HepG2 (cell line): ENCODE results near the gene SH3GL1. TPM values are rescaled to one million over a fixed set of nuclear protein-coding genes. Genes with fewer than 3 reads are reported as not detected.

Source experiments
- BRF2 ChIP-seq: sonication (generic); formaldehyde crosslinking; IDR thresholded peaks from 2 replicates; pipeline ENCODE4 v1.8.1; 2022; ENCODE audit warnings: mild to moderate bottlenecking, missing genetic modification reagents
- CBX5 ChIP-seq: sonication (generic); formaldehyde crosslinking; IDR thresholded peaks from 2 replicates; pipeline ENCODE4 v1.4.0; 2020; ENCODE audit warnings: missing genetic modification reagents, borderline replicate concordance
- DPF2 ChIP-seq: sonication (generic); formaldehyde crosslinking; IDR thresholded peaks from 2 replicates; pipeline ENCODE4 v1.4.0; 2020; ENCODE audit warnings: mild to moderate bottlenecking, low read depth, missing genetic modification reagents, borderline replicate concordance
- EP300 ChIP-seq, 3 experiments: sonication (generic) in 1 of 3; formaldehyde crosslinking in 1 of 3; IDR thresholded peaks; 2 replicates each; pipeline versions ENCODE4 v1.5.1 to v1.6.1; 2011 to 2020; ENCODE audit warnings: low read depth in 2 of 3, low read length in 2 of 3, borderline replicate concordance in 1 of 3, improper control_type of control experiment in 1 of 3, mild to moderate bottlenecking in 1 of 3, missing genetic modification reagents in 1 of 3, moderate library complexity in 1 of 3
- MXD4 ChIP-seq: IDR thresholded peaks from 2 replicates; pipeline ENCODE4 v1.6.1; 2016; ENCODE audit warnings: mild to moderate bottlenecking, missing biosample characterization, missing genetic modification reagents
- MYPOP ChIP-seq: sonication (generic); formaldehyde crosslinking; IDR thresholded peaks from 2 replicates; pipeline ENCODE4 v1.8.1; 2023; ENCODE audit warnings: mild to moderate bottlenecking, moderate library complexity, missing genetic modification reagents
- NCOR1 ChIP-seq: fragments of 200-600 bp; sonication (generic); IDR thresholded peaks from 2 replicates; pipeline ENCODE4 v1.7.0; 2017; ENCODE audit warnings: antibody characterized with exemption, low read length, borderline replicate concordance
- NFIC ChIP-seq: IDR thresholded peaks from 2 replicates; pipeline ENCODE4 v1.6.1; 2012; ENCODE audit warnings: mild to moderate bottlenecking, low read length, inconsistent platforms
- PRMT3 ChIP-seq: sonication (generic); formaldehyde crosslinking; IDR thresholded peaks from 2 replicates; pipeline ENCODE4 v1.8.1; 2022; ENCODE audit warnings: low read depth, mild to moderate bottlenecking, moderate library complexity, missing genetic modification reagents, borderline replicate concordance
- RAD21 ChIP-seq: fragments of 450-650 bp; formaldehyde crosslinking; IDR thresholded peaks from 2 replicates; pipeline ENCODE4 v1.5.0; 2020; ENCODE audit warnings: mild to moderate bottlenecking
- REXO4 ChIP-seq: sonication (generic); formaldehyde crosslinking; IDR thresholded peaks from 2 replicates; pipeline ENCODE4 v1.8.0; 2022; ENCODE audit warnings: missing genetic modification reagents, mild to moderate bottlenecking, borderline replicate concordance
- SAFB2 ChIP-seq: sonication (generic); formaldehyde crosslinking; IDR thresholded peaks from 2 replicates; pipeline ENCODE4 v1.5.1; 2020; ENCODE audit warnings: missing genetic modification reagents, low read depth, mild to moderate bottlenecking, borderline replicate concordance
- TBX3 ChIP-seq: fragments of 450-650 bp; IDR thresholded peaks from 2 replicates; pipeline ENCODE4 v1.6.1; 2017; ENCODE audit warnings: antibody characterized with exemption, mild to moderate bottlenecking, inconsistent platforms, borderline replicate concordance
- ZBTB20 ChIP-seq: sonication (generic); formaldehyde crosslinking; IDR thresholded peaks from 2 replicates; pipeline ENCODE4 v1.8.1; 2023; ENCODE audit warnings: missing genetic modification reagents, low read depth, mild to moderate bottlenecking, borderline replicate concordance
- ZMYM2 ChIP-seq: sonication (generic); formaldehyde crosslinking; IDR thresholded peaks from 2 replicates; pipeline ENCODE4 v1.8.0; 2022; ENCODE audit warnings: mild to moderate bottlenecking, missing genetic modification reagents
- ZNF382 ChIP-seq: sonication (generic); formaldehyde crosslinking; IDR thresholded peaks from 2 replicates; pipeline ENCODE4 v1.5.0; 2020; ENCODE audit warnings: missing genetic modification reagents, mild to moderate bottlenecking, borderline replicate concordance
- ZNF430 ChIP-seq: sonication (generic); formaldehyde crosslinking; IDR thresholded peaks from 2 replicates; pipeline ENCODE4 v1.9.0; 2021; ENCODE audit warnings: mild to moderate bottlenecking, missing genetic modification reagents
- ZNF432 ChIP-seq: sonication (generic); formaldehyde crosslinking; IDR thresholded peaks from 2 replicates; pipeline ENCODE4 v1.5.0; 2020; ENCODE audit warnings: missing genetic modification reagents, mild to moderate bottlenecking, borderline replicate concordance
- ZNF550 ChIP-seq: sonication (generic); formaldehyde crosslinking; IDR thresholded peaks from 2 replicates; pipeline ENCODE4 v1.4.0; 2020; ENCODE audit warnings: mild to moderate bottlenecking, missing genetic modification reagents, borderline replicate concordance
- ZNF552 ChIP-seq: sonication (generic); formaldehyde crosslinking; IDR thresholded peaks from 2 replicates; pipeline ENCODE4 v1.9.0; 2022; ENCODE audit warnings: missing genetic modification reagents, mild to moderate bottlenecking, borderline replicate concordance
- ZNF790 ChIP-seq: sonication (generic); formaldehyde crosslinking; IDR thresholded peaks from 2 replicates; pipeline ENCODE4 v1.8.0; 2022; ENCODE audit warnings: missing genetic modification reagents, mild to moderate bottlenecking, borderline replicate concordance
- ZNF800 ChIP-seq: sonication (generic); formaldehyde crosslinking; IDR thresholded peaks from 2 replicates; pipeline ENCODE4 v1.4.0; 2020; ENCODE audit warnings: missing genetic modification reagents
- ZSCAN25 ChIP-seq: sonication (generic); formaldehyde crosslinking; IDR thresholded peaks from 2 replicates; pipeline ENCODE4 v1.8.0; 2022; ENCODE audit warnings: mild to moderate bottlenecking, missing genetic modification reagents
- polyA plus RNA-seq, 8 experiments: library from polyadenylated mRNA; depleted of rRNA in 3 of 8; stranded (reverse) in 7 of 8; unstranded in 1 of 8; fragments of >200 nt; fragmentation: Illumina TruSeq in 4 of 8; extraction: Trizol in 4 of 8; gene quantifications; 2 replicates each; pipeline versions ENCODE4 v1.2.1 to v1.2.3, GENCODE V29; 2011 to 2016; ENCODE audit warnings: low read depth in 4 of 8, missing spikeins in 1 of 8, mixed read lengths in 1 of 8; ENCODE audit not compliant: insufficient read depth in 1 of 8
- total RNA-seq, 5 experiments: library from RNA; depleted of rRNA; stranded (reverse); fragments of >200 nt; fragmentation: Illumina TruSeq; extraction: Trizol; gene quantifications; 2 replicates each; pipeline ENCODE4 v1.2.3, GENCODE V29; 2016; ENCODE audit warnings: low read depth in 1 of 5

Gene SH3GL1
- total and polyA plus RNA-seq, 2 of the 13 experiments (the other 11 are each of a cell fraction or from before 2014, with no cell fraction given), result 33.0 to 45.1 TPM

GRCh38 chr19:4391701-4392483 lies 8.5 kb downstream of the SH3GL1 start (continued):
- TF ChIP-seq DPF2 (0 out of 2 replicates have a peak, but pooled peaks have one; percentile 43), ZNF552 (no peak), MXD4 (CRISPR knock-in tag) (peak; percentile 63), ZNF432 (CRISPR knock-in tag) (no peak), ZNF800 (CRISPR knock-in tag) (no peak), CBX5 (CRISPR knock-in tag) (no peak), EP300 (IDR thresholded peaks at IDR 0.05; ENCODE audit: low read depth in 2 of 2, low read length in 2 of 2) (0 out of 4 replicates have a peak, but pooled peaks of 1 of the 2 experiments have one; percentile 12), EP300 (CRISPR knock-in tag; IDR thresholded peaks at IDR 0.05; ENCODE audit: borderline replicate concordance) (no peak), ZNF790 (no peak), ZSCAN25 (CRISPR knock-in tag) (no peak), PRMT3 (CRISPR knock-in tag) (no peak), ZNF382 (no peak), ZBTB20 (0 out of 2 replicates have a peak, but pooled peaks have one; percentile 34), ZMYM2 (CRISPR knock-in tag) (peak; percentile 61; the same call in 1 of the 2 replicates), BRF2 (CRISPR knock-in tag) (no peak), NCOR1 (no peak), ZNF430 (CRISPR knock-in tag) (peak; percentile 25; the same call in 1 of the 2 replicates), TBX3 (no peak; the same call in 1 of the 2 replicates), MYPOP (CRISPR knock-in tag) (no peak), SAFB2 (peak; percentile 36; the same call in 1 of the 2 replicates), NFIC (no peak), RAD21 (CRISPR knock-in tag) (0 out of 2 replicates have a peak, but pooled peaks have one; percentile 49), REXO4 (no peak), ZNF550 (no peak)
